Gastrocnemius medialis (tissue), 4 donors: ENCODE data around the gene AKAP12. TPM values are rescaled to one million over a fixed set of nuclear protein-coding genes. Genes with fewer than 3 reads are reported as not detected.
"Not testable (repeated sequence)": the region's sequence is repeated elsewhere in the genome, so short reads cannot be mapped to it uniquely, and the experiment has no call there.

Source experiments
- ATAC-seq, 2 donors: fragments of 150-250 bp; one replicate each; pipeline ENCODE4 v1.9.1; 2016
- DNase-seq, 2 donors: peaks; one replicate each; pipeline ENCODE4 v3.0.0-alpha.2; 2019
- H3K27ac ChIP-seq, 4 donors: fragments of 200-600 bp; sonication (generic); 1 replicate in 1 of 4; 2 replicates in 3 of 4; pipeline ENCODE4 v1.5.1; 2016 to 2018; ENCODE audit warnings: mild to moderate bottlenecking in 2 of 4, moderate library complexity in 1 of 4
- H3K27me3 ChIP-seq, 3 donors: fragments of 200-600 bp; sonication (generic) in 2 of 3; 1 replicate in 1 of 3; 2 replicates in 2 of 3; pipeline versions ENCODE4 v1.5.1 to v1.6.0; 2016 to 2019; ENCODE audit warnings: mild to moderate bottlenecking in 1 of 3, moderate library complexity in 1 of 3
- H3K36me3 ChIP-seq, 2 donors: fragments of 200-600 bp; sonication (generic) in 1 of 2; one replicate each; pipeline ENCODE4 v1.5.1; 2017 to 2018
- H3K4me1 ChIP-seq, 2 donors: fragments of 200-600 bp; sonication (generic) in 1 of 2; one replicate each; pipeline ENCODE4 v1.5.1; 2016 to 2017; ENCODE audit warnings: mild to moderate bottlenecking in 2 of 2
- H3K4me3 ChIP-seq, 4 donors: fragments of 200-600 bp; sonication (generic) in 3 of 4; 1 replicate in 1 of 4; 2 replicates in 3 of 4; pipeline ENCODE4 v1.5.1; 2016 to 2019; ENCODE audit warnings: mild to moderate bottlenecking in 2 of 4
- H3K9me3 ChIP-seq, 3 donors: fragments of 200-600 bp; sonication (generic) in 2 of 3; 1 replicate in 1 of 3; 2 replicates in 2 of 3; pipeline ENCODE4 v1.5.1; 2016 to 2019
- POLR2A ChIP-seq, 2 donors: fragments of 450-650 bp; IDR thresholded peaks; one replicate each; pipeline ENCODE4 v1.6.1; 2017; ENCODE audit warnings: antibody characterized with exemption in 2 of 2, mild to moderate bottlenecking in 2 of 2, moderate library complexity in 2 of 2
- in situ Hi-C, 4 donors: fragments of 200-750 bp; cut with MboI; loops; one replicate each; pipeline versions ENCODE4 v1.15.0 to v1.8.0; 2017; ENCODE audit warnings: low sequenced_read_pairs in 4 of 4
- intact Hi-C: fragments of 100-400 bp; cut with DNase I; formaldehyde crosslinking; loops from one replicate; pipeline ENCODE4 v1.15.1; 2023; ENCODE audit warnings: low total_unique reads
- total RNA-seq, 4 donors: library from RNA; depleted of rRNA; stranded (reverse); fragments of >200 nt; gene quantifications; one replicate each; pipeline versions ENCODE4 v1.1.0 to v1.2.3, GENCODE V29; 2016
- TF ChIP-seq, protein P1 (sequence below), 5 experiments: fragments of 450-650 bp in 3 of 5; fragments of 200-600 bp in 2 of 5; sonication (generic) in 2 of 5; IDR thresholded peaks in 4 of 5; conservative IDR thresholded peaks in 1 of 5; 1 replicate in 4 of 5; 2 replicates in 1 of 5; pipeline ENCODE4 v1.5.1; 2016 to 2019; ENCODE audit warnings: antibody characterized with exemption in 5 of 5, mild to moderate bottlenecking in 3 of 5, moderate library complexity in 3 of 5

AKAP12 gene
- total RNA-seq, 4 donors from 2014 or later: 6.4 to 17.3 (median 9.8) TPM

DNA sequence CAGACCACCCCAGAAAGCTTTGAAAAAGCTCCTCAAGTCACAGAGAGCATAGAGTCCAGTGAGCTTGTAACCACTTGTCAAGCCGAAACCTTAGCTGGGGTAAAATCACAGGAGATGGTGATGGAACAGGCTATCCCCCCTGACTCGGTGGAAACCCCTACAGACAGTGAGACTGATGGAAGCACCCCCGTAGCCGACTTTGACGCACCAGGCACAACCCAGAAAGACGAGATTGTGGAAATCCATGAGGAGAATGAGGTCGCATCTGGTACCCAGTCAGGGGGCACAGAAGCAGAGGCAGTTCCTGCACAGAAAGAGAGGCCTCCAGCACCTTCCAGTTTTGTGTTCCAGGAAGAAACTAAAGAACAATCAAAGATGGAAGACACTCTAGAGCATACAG, 112.0 kb downstream of the AKAP12 start:
- Histone ChIP-seq H3K27ac (no peak overlapping the region), H3K36me3 (no peaks in the 10 kb centered on the region), H3K4me3 (no peak overlapping the region), H3K9me3 (no peaks in the 10 kb centered on the region), H3K27me3 (no peaks in the 10 kb centered on the region), H3K4me1 (no peaks in the 10 kb centered on the region)
- TF ChIP-seq POLR2A (IDR thresholded peaks at IDR 0.05): no peak
- TF ChIP-seq, protein P1, sequence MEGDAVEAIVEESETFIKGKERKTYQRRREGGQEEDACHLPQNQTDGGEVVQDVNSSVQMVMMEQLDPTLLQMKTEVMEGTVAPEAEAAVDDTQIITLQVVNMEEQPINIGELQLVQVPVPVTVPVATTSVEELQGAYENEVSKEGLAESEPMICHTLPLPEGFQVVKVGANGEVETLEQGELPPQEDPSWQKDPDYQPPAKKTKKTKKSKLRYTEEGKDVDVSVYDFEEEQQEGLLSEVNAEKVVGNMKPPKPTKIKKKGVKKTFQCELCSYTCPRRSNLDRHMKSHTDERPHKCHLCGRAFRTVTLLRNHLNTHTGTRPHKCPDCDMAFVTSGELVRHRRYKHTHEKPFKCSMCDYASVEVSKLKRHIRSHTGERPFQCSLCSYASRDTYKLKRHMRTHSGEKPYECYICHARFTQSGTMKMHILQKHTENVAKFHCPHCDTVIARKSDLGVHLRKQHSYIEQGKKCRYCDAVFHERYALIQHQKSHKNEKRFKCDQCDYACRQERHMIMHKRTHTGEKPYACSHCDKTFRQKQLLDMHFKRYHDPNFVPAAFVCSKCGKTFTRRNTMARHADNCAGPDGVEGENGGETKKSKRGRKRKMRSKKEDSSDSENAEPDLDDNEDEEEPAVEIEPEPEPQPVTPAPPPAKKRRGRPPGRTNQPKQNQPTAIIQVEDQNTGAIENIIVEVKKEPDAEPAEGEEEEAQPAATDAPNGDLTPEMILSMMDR (IDR thresholded peaks at IDR 0.05 in 4 of 5, conservative IDR thresholded peaks at IDR 0.05 in 1 of 5): no peak
- ATAC-seq (no peak), DNase-seq (no peak)
- intact Hi-C loops: no loop called here
- in situ Hi-C loops: no loop called here

DNA sequence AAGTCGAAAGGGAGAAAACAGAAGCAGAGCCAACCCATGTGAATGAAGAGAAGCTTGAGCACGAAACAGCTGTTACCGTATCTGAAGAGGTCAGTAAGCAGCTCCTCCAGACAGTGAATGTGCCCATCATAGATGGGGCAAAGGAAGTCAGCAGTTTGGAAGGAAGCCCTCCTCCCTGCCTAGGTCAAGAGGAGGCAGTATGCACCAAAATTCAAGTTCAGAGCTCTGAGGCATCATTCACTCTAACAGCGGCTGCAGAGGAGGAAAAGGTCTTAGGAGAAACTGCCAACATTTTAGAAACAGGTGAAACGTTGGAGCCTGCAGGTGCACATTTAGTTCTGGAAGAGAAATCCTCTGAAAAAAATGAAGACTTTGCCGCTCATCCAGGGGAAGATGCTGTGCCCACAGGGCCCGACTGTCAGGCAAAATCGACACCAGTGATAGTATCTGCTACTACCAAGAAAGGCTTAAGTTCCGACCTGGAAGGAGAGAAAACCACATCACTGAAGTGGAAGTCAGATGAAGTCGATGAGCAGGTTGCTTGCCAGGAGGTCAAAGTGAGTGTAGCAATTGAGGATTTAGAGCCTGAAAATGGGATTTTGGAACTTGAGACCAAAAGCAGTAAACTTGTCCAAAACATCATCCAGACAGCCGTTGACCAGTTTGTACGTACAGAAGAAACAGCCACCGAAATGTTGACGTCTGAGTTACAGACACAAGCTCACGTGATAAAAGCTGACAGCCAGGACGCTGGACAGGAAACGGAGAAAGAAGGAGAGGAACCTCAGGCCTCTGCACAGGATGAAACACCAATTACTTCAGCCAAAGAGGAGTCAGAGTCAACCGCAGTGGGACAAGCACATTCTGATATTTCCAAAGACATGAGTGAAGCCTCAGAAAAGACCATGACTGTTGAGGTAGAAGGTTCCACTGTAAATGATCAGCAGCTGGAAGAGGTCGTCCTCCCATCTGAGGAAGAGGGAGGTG, 112.9 kb downstream of the AKAP12 start:
- Histone ChIP-seq H3K4me3 (no peak overlapping the region), H3K27ac (no peak overlapping the region), H3K27me3 (no peaks in the 10 kb centered on the region), H3K9me3 (no peaks in the 10 kb centered on the region), H3K4me1 (no peaks in the 10 kb centered on the region), H3K36me3 (no peaks in the 10 kb centered on the region)
- DNase-seq (no peak), ATAC-seq (no peak)
- in situ Hi-C loops (no loop called here), intact Hi-C loops (no loop called here)
- TF ChIP-seq POLR2A (IDR thresholded peaks at IDR 0.05): no peak
- TF ChIP-seq, protein P1 (IDR thresholded peaks at IDR 0.05 in 4 of 5, conservative IDR thresholded peaks at IDR 0.05 in 1 of 5): no peak

DNA sequence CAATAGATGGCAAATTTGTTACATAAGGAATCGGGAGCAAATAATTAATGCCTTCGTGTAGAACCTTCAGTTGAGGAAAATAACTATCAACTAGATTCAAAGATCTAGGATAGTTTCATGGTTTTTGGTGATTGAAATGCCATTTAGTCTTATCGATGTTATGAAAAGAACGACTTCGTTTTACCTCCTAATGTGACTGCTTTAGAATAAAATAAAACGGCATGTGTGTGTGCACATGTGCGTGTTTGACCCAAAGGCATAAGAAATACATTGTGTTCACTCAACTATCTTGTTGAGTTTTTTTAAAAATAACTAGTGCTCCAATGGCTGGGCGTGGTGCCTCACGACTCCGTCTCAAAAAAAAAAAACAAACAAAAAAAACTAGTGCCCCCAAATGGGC, 114.0 kb downstream of the AKAP12 start:
- no peak for DNase-seq
- in situ Hi-C loops: no loop called here

DNA sequence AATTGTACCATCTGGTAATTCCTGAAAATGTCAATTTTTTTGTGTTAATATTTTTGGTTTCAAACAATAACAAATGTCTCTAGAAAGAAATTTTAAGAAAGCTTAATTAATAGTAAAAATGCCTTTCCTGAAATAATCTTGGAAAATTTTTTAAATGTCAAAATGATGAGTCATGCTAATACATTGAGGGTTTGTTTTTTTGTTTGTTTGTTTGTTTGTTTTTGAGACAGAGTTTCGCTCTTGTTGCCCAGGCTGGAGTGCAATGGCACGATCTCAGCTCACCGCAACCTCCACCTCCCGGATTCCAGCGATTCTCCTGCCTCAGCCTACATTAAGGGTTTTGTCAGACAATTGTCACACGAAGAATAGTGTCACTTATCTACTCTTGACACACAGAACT, 117.2 kb downstream of the AKAP12 start:
- H3K27me3 ChIP-seq, intact Hi-C loops, H3K4me3 ChIP-seq, ATAC-seq, DNase-seq, in situ Hi-C loops, H3K4me1 ChIP-seq, H3K27ac ChIP-seq, H3K9me3 ChIP-seq: not testable (repeated sequence)
- peaks cover 0 to 15% of the 10 kb centered on the region in 2 donors for H3K36me3 ChIP-seq

More for the DNA sequence above, 114.0 kb downstream of the AKAP12 start:
- ATAC-seq: no peak
- no peaks in the 10 kb centered on the region for H3K9me3 ChIP-seq
- no peaks in the 10 kb centered on the region for H3K27me3 ChIP-seq
- H3K36me3 ChIP-seq: no peaks in the 10 kb centered on the region
- no peak overlapping the region for H3K4me3 ChIP-seq
- intact Hi-C loops: no loop called here
- TF ChIP-seq, protein P1 (IDR thresholded peaks at IDR 0.05 in 4 of 5, conservative IDR thresholded peaks at IDR 0.05 in 1 of 5): no peak
- TF ChIP-seq POLR2A (IDR thresholded peaks at IDR 0.05): no peak
- H3K27ac ChIP-seq: no peak overlapping the region
- H3K4me1 ChIP-seq: no peaks in the 10 kb centered on the region

DNA sequence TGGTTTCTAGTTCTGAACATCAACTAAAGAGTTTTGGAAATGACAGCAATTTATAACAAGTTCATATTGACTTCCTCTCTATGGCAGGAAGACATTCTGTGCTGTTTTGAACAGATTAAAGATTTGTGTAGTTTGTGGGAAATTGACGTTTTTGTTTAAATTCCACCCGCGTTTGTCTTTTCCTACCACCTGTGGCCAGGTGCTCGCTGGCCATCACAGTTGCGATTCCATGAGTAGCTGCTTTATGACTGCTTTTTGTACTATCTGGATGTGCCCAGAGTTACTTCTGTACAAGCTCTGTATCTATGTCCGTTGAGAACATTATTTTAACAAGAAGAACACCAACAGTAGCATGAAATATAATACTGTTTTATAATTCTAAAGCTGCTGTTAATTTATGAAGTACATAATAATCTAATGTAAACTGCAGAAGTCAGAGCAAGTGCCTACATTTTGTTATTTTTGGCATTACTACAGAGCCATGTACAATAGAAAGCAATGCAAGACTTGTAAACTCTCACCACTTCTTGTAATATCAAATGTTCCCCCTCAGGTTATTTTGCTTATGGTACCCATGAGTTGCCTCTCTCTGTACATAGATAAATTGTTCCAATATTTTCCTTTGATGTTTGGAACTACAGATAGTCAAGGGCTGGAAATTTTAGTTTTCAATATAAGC, 118.1 kb downstream of the AKAP12 start:
- Histone ChIP-seq H3K4me3 (no peak overlapping the region), H3K27ac (no peak overlapping the region), H3K36me3 (peaks cover 0 to 24% of the 10 kb centered on the region in 2 donors), H3K9me3 (no peaks in the 10 kb centered on the region), H3K27me3 (no peaks in the 10 kb centered on the region), H3K4me1 (no peaks in the 10 kb centered on the region)
- DNase-seq (no peak), ATAC-seq (no peak)
- in situ Hi-C loops (no loop called here), intact Hi-C loops (no loop called here)
- TF ChIP-seq, protein P1 (IDR thresholded peaks at IDR 0.05 in 4 of 5, conservative IDR thresholded peaks at IDR 0.05 in 1 of 5): no peak
- TF ChIP-seq POLR2A (IDR thresholded peaks at IDR 0.05): no peak
